CD4-positive, alpha-beta memory T cell (primary cell): ENCODE data around the gene PEX26. TPM values are rescaled to one million over a fixed set of nuclear protein-coding genes. Genes with fewer than 3 reads are reported as not detected.
A peak's percentile ranks its signal among the peaks of the same experiment; 100 is the strongest.

Source experiments
- CTCF ChIA-PET: fragments of 350-600 bp; sonication (Branson Sonifier 250); formaldehyde crosslinking; loops from one replicate; lab custom pipeline; 2021; ENCODE audit warnings: inconsistent platforms; ENCODE audit not compliant: partially characterized antibody; lab: Charles Lee
- POLR2A ChIA-PET: fragments of 350-600 bp; sonication (Branson Sonifier 250); formaldehyde crosslinking; loops from one replicate; lab custom pipeline; 2021; ENCODE audit not compliant: partially characterized antibody; lab: Charles Lee
- DNase-seq, 5 donors: peaks; one replicate each; pipeline versions ENCODE4 v3.0.0 to v3.0.0-alpha.2; 2020 to 2022; ENCODE audit warnings: mixed read lengths in 1 of 5
- H3K27ac ChIP-seq: one replicate; pipeline ENCODE4 v1.7.0; 2013; ENCODE audit warnings: low read depth, low read length
- H3K27me3 ChIP-seq: 2 replicates; pipeline ENCODE4 v1.7.0; 2013; ENCODE audit warnings: mild to moderate bottlenecking, low read length, moderate library complexity; ENCODE audit not compliant: insufficient read depth
- H3K36me3 ChIP-seq: 2 replicates; pipeline ENCODE4 v1.7.0; 2013; ENCODE audit warnings: mild to moderate bottlenecking, low read length, moderate library complexity; ENCODE audit not compliant: insufficient read depth
- H3K4me1 ChIP-seq: 2 replicates; pipeline ENCODE4 v1.7.0; 2013; ENCODE audit warnings: mild to moderate bottlenecking, low read length, moderate library complexity; ENCODE audit not compliant: insufficient read depth
- H3K4me3 ChIP-seq, 2 donors: one replicate each; pipeline ENCODE4 v1.7.0; 2013; ENCODE audit warnings: low read length in 2 of 2, mild to moderate bottlenecking in 1 of 2
- H3K9me3 ChIP-seq, 2 donors: one replicate each; pipeline ENCODE4 v1.7.0; 2013; ENCODE audit warnings: low read length in 2 of 2, control low read depth in 1 of 2; ENCODE audit not compliant: control insufficient read depth in 1 of 2
- H3K27ac Mint-ChIP-seq, 7 donors: one replicate each; pipeline ENCODE4 v1.8.0; 2020 to 2021; ENCODE audit warnings: mixed read lengths in 7 of 7, mild to moderate bottlenecking in 6 of 7, inconsistent platforms in 3 of 7, moderate library complexity in 3 of 7
- H3K27me3 Mint-ChIP-seq, 2 donors: one replicate each; pipeline ENCODE4 v1.8.0; 2020 to 2021; ENCODE audit warnings: mixed read lengths in 2 of 2
- H3K36me3 Mint-ChIP-seq, 2 donors: one replicate each; pipeline ENCODE4 v1.8.0; 2020 to 2021; ENCODE audit warnings: mixed read lengths in 2 of 2, inconsistent platforms in 1 of 2, mild to moderate bottlenecking in 1 of 2
- H3K4me1 Mint-ChIP-seq, 4 donors: one replicate each; pipeline ENCODE4 v1.8.0; 2020 to 2021; ENCODE audit warnings: mixed read lengths in 4 of 4, mild to moderate bottlenecking in 1 of 4
- H3K4me3 Mint-ChIP-seq, 8 donors: one replicate each; pipeline ENCODE4 v1.8.0; 2020 to 2021; ENCODE audit warnings: mixed read lengths in 8 of 8, mild to moderate bottlenecking in 7 of 8, moderate library complexity in 6 of 8, inconsistent platforms in 3 of 8
- H3K9me3 Mint-ChIP-seq, 8 donors: one replicate each; pipeline ENCODE4 v1.8.0; 2020 to 2021; ENCODE audit warnings: mixed read lengths in 8 of 8, mild to moderate bottlenecking in 5 of 8, inconsistent platforms in 3 of 8, moderate library complexity in 1 of 8
- intact Hi-C: fragments of 100-400 bp; cut with micrococcal nuclease; formaldehyde crosslinking; loops from one replicate; pipeline ENCODE4 v1.15.1; 2023
- polyA plus RNA-seq, 2 donors: library from polyadenylated mRNA; unstranded; fragments of 300-500 nt; fragmentation: Illumina TruSeq; gene quantifications; one replicate each; pipeline ENCODE4 v1.2.3, GENCODE V29; 2021
- total RNA-seq, 2 experiments: library from RNA; stranded (reverse); gene quantifications; one replicate each; pipeline ENCODE4 v1.2.3, GENCODE V29; 2021

The PEX26 gene
- total and polyA plus RNA-seq, 4 experiments from 2014 or later: 1.4 to 39.6 (median 22.7) TPM

DNA sequence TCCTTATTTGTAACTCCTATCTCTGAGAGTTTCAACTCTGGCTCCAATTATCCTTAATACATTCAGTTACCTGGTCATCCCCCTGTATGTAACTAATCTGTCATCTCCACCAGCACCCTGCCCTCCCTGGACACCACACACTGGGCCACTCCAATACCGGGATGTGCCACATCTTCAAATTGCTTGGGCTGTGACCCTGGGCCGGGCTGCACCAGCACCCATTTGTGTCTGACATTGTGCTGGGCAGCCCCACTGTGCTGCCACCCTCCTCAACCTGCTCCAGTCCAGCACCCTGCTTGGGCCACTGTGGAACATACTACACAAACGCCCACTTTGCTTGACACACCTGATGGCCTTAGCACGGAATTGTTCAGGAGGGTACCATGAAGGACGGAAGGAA lies 70.0 kb downstream of the PEX26 start:
- H3K4me3 Mint-ChIP-seq: peak overlapping the region in 2 of 8 donors; percentile 6 to 47
- POLR2A ChIA-PET: interaction anchor here (3.0 kb wide), 1 partner anchor 70 kb away, joined by 15 read pairs; the partner anchor contains the start of gene PEX26
- H3K9me3 Mint-ChIP-seq: no peaks in the 10 kb centered on the region

DNA sequence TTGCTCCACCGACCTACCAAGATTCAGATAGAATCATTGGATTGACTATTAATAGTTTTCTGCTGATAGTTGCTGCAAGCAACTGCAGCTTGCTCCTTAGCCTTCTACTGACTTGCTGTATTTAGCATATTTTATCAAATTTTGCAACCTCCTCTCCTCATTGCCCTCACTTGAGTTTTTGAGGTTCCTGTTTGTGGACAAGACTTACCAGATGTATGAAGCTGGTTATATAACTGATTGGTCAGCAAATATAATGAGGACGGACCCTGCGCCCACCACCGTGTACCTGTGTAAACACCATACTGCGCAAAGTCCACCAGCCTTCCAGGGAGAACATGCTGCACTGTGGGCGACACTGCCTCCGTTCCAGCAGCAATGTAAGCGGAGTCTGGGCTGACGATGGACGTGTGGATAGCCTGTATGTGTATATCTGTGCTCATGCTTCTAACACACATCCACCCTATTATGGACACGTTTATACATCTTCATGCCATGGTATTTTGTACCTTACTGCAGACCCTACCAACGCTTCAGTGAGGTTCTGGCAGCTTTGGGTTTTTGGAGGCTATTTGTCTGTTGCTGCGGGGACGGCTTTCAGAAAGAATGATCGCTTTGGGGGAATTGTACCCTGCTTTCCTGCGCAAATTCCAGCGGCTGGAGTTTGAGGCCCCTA lies 70.6 kb downstream of the PEX26 start:
- no peak for DNase-seq
- ChIA-PET POLR2A (interaction anchor here (3.0 kb wide), 1 partner anchor 70 kb away, joined by 15 read pairs; the partner anchor contains the start of gene PEX26), CTCF (interaction anchor here (1.5 kb wide), 1 partner anchor 71 kb away, joined by 6 read pairs; the partner anchor contains the start of gene PEX26)
- Mint-ChIP-seq H3K27ac (peak overlapping the region in 5 of 7 donors; percentile 8 to 79 (median 59)), H3K4me3 (peak overlapping the region; percentile 54 to 93 (median 87)), H3K9me3 (no peaks in the 10 kb centered on the region), H3K27me3 (no peaks in the 10 kb centered on the region), H3K4me1 (peaks cover 17 to 49% (median 33%) of the 10 kb centered on the region in 4 donors), H3K36me3 (peaks cover 0 to 4% of the 10 kb centered on the region in 2 donors)
- no peak overlapping the region for H3K4me3 ChIP-seq
- no peak overlapping the region for H3K27ac ChIP-seq
- peaks cover 22% of the 10 kb centered on the region for H3K4me1 ChIP-seq
- intact Hi-C loops: no loop called here
- H3K9me3 ChIP-seq: no peaks in the 10 kb centered on the region
- H3K36me3 ChIP-seq: no peaks in the 10 kb centered on the region
- H3K27me3 ChIP-seq: no peaks in the 10 kb centered on the region

More for the DNA sequence above, 70.0 kb downstream of the PEX26 start:
- Mint-ChIP-seq H3K27me3 (no peaks in the 10 kb centered on the region), H3K36me3 (peaks cover 0 to 4% of the 10 kb centered on the region in 2 donors), H3K4me1 (peaks cover 16 to 47% (median 31%) of the 10 kb centered on the region in 4 donors), H3K27ac (peak overlapping the region in 3 of 7 donors; percentile 7 to 59 (median 48))
- Histone ChIP-seq H3K27ac (no peak overlapping the region), H3K9me3 (no peaks in the 10 kb centered on the region), H3K4me3 (no peak overlapping the region), H3K36me3 (no peaks in the 10 kb centered on the region), H3K4me1 (peaks cover 22% of the 10 kb centered on the region), H3K27me3 (no peaks in the 10 kb centered on the region)
- no peak for DNase-seq
- intact Hi-C loops: no loop called here
- CTCF ChIA-PET: no interaction called here

DNA sequence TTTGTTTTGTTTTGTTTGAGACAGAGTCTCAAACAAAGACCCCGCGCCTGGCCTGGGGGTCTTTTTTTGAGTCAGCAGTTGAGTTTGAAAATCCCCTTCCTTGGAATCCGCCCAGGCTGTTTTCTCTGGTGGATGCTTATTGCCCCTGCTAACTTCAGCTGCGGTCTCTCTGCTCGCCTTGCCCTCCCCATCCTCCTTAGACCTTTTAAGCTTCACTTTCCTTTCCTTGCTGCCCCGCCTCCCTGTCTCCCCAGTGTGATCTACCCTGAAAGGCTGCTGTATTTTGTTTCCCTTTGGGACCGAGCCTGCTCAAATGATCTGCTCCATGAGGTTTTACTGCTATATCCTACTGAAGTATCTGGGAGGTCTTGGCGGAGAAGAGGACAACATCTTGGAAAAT lies 74.7 kb downstream of the PEX26 start:
- no peak overlapping the region for H3K27ac ChIP-seq
- H3K36me3 Mint-ChIP-seq: peaks cover 3 to 10% of the 10 kb centered on the region in 2 donors
- CTCF ChIA-PET: interaction anchor here (0.7 to 1.7 kb wide), 2 partner anchors 76 to 485 kb away, joined by 3 to 5 read pairs; no protein-coding TSS in a partner anchor

DNA sequence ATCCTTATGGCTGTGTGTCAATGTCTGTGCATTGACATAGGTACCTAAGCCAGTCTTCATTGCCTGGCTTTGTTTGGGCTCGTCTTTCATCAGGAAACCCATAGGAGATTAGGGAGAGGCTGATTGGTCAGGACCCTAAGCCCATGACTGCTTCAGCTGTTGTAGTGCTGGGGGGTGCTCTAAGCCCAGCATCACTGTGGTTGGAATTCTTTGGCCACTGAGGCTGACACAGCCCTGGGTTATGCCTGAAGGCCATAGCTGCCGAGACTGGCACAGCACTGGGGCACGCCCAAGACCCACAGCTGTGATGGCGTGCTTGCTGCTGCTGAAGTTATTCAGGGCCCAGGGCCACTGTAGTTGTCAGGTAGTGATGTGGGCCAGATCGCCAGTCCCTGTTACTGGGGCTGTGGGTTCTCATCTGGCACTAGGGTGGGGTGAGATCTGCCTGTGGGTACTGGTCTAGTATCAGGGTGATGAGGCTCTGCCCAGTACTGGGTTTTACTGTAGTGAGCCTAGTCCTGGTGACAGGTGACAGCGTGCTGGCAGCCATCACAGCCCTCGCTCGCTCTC lies 77.1 kb downstream of the PEX26 start:
- no peaks in the 10 kb centered on the region for H3K27me3 ChIP-seq
- Mint-ChIP-seq H3K4me1 (peaks cover 22 to 36% (median 27%) of the 10 kb centered on the region in 4 donors), H3K36me3 (peaks cover 8 to 18% of the 10 kb centered on the region in 2 donors), H3K27ac (peak overlapping the region in 3 of 7 donors; percentile 9 to 50 (median 35)), H3K27me3 (no peaks in the 10 kb centered on the region), H3K9me3 (no peaks in the 10 kb centered on the region), H3K4me3 (no peak overlapping the region)
- no peak overlapping the region for H3K4me3 ChIP-seq
- CTCF ChIA-PET: no interaction called here
- no peak overlapping the region for H3K27ac ChIP-seq
- no peaks in the 10 kb centered on the region for H3K9me3 ChIP-seq
- peaks cover 22% of the 10 kb centered on the region for H3K4me1 ChIP-seq
- DNase-seq: no peak
- H3K36me3 ChIP-seq: no peaks in the 10 kb centered on the region
- intact Hi-C loops: no loop called here
- POLR2A ChIA-PET: no interaction called here

More for the DNA sequence above, 74.7 kb downstream of the PEX26 start:
- peaks cover 22% of the 10 kb centered on the region for H3K4me1 ChIP-seq
- Mint-ChIP-seq H3K4me3 (peak overlapping the region; percentile 48 to 91 (median 72)), H3K9me3 (no peaks in the 10 kb centered on the region), H3K4me1 (peaks cover 22 to 49% (median 38%) of the 10 kb centered on the region in 4 donors), H3K27me3 (no peaks in the 10 kb centered on the region), H3K27ac (peak overlapping the region; percentile 59 to 85 (median 79))
- no peaks in the 10 kb centered on the region for H3K27me3 ChIP-seq
- POLR2A ChIA-PET: interaction anchor here (0.6 kb wide), 1 partner anchor 75 kb away, joined by 3 read pairs; the partner anchor contains the start of gene PEX26
- peak in 1 of 5 donors; percentile 9 for DNase-seq
- no peaks in the 10 kb centered on the region for H3K36me3 ChIP-seq
- no peaks in the 10 kb centered on the region for H3K9me3 ChIP-seq
- intact Hi-C loops: no loop called here
- H3K4me3 ChIP-seq: no peak overlapping the region

Other genes starting within 250 kb of the PEX26 start
- 10 to 100 TPM; 25.9 to 28.9 TPM for gene MICAL3, start 53.4 kb upstream of the PEX26 start, total RNA-seq
- gene MICAL3, start 53.4 kb upstream of the PEX26 start, polyA plus RNA-seq: 1 to 10 TPM in 1 of 2 donors, under 1 TPM in 1; 0.97 to 2.9 TPM
- gene TUBA8, start 32.8 kb downstream of the PEX26 start, total RNA-seq: 1 to 10 TPM; 1.9 to 2.7 TPM
- gene TUBA8, start 32.8 kb downstream of the PEX26 start, polyA plus RNA-seq: 1 to 10 TPM in 1 of 2 donors, under 1 TPM in 1; 0.33 to 1.0 TPM
- 1 to 10 TPM; 3.3 to 3.4 TPM for gene USP18, start 72.2 kb downstream of the PEX26 start, total RNA-seq
- gene USP18, start 72.2 kb downstream of the PEX26 start, polyA plus RNA-seq: 10 to 100 TPM; 15.0 to 15.7 TPM